Fibroblast of peridontal ligament (primary cell): ENCODE data around the gene ALDH1A3.

Source experiments
- DNase-seq: peaks from one replicate; pipeline ENCODE4 v3.0.0-alpha.2; 2010; ENCODE audit errors: extremely low read depth

Gene ALDH1A3

DNA sequence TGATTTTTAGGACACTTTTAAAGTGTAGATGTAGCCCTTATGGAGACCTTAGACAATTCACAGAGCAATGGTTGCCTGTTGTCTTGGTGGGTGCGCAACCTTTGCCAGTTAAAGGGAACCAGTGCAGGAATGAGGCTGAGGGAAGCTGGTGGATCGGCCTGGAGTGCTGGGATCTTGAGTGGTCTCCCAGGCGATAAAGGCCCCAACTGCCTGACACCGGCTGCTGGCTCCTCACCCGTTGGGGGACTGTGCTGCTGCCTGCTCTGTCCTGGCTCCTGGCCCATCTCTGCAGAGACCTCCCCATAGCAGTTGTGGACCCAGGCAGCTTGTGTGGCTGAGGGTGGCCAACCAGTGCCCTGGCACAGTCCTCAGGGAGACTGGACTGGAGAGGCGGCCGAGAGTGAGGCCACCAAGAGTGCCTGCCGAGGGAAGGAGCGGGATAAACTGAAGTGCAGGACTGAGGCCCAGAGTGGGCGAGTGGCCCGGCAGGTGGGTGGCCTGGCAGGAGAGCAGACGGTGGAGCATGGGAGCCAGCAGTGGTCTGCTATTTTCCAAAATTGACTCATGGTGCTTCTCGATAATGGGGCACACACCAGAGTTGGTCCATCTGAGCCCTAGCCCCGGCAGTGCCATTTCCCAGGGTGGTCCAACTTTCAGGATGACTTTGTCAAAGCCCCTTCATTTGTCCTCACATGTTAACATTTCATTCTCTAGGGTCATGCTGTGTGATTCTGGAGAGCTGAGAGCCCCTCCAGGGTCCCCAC lies 2.1 kb downstream of the ALDH1A3 start:
- no peak for DNase-seq

DNA sequence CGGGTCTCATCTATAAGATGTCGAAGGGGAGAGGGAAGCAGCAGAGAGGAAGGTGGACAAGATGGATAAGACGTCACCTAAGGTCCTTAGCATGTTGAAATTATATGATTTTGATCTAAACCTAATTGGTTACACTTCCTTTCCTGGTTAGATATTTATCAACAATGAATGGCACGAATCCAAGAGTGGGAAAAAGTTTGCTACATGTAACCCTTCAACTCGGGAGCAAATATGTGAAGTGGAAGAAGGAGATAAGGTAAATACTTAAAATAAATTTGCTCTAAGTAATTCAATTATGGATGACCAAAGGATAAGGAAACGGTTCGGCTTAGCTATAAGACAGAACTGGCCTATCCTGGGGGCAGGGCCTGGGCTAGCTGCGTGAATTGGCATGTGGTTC lies 5.5 kb downstream of the ALDH1A3 start:
- DNase-seq: no peak

DNA sequence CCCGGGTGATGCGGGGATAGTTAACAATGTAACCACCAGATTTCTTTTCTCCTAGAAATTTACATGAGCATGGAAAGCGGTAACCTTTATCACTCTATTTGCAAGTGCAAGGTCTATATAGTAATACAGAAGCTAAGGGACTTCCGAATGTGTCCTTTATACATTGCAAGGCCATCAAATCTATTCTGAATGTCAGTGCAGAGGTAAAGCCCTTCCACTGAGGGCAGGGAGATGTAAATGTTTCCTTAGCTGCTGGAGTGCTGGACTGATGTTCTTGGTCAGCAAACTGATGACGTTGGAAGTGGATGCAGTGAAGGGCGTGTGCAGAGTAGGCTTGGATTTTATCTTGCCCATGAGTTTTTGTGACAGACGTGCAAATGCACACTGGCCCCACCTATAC lies 6.2 kb downstream of the ALDH1A3 start:
- DNase-seq: no peak

DNA sequence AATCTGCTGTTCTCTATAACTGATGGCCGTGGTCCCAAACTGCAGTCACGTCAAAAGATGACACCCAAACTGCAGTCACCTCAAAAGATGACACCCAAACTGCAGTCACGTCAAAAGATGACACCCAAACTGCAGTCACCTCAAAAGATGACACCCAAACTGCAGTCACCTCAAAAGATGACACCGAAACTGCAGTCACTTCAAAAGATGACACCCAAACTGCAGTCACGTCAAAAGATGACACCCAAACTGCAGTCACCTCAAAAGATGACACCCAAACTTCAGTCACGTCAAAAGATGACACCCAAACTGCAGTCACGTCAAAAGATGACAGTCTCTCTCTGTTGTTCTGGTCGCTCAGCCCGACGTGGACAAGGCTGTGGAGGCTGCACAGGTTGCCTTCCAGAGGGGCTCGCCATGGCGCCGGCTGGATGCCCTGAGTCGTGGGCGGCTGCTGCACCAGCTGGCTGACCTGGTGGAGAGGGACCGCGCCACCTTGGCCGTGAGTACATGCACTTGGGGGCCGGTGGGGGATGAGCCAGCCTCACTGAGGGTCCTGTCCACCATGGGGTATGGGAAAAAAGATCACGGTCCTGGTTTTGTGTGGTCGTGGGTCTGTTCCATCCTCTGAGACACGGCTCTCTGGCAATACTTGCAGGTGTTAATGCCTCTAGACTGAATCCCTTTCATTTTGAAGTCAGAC lies 7.7 kb downstream of the ALDH1A3 start:
- no peak for DNase-seq

DNA sequence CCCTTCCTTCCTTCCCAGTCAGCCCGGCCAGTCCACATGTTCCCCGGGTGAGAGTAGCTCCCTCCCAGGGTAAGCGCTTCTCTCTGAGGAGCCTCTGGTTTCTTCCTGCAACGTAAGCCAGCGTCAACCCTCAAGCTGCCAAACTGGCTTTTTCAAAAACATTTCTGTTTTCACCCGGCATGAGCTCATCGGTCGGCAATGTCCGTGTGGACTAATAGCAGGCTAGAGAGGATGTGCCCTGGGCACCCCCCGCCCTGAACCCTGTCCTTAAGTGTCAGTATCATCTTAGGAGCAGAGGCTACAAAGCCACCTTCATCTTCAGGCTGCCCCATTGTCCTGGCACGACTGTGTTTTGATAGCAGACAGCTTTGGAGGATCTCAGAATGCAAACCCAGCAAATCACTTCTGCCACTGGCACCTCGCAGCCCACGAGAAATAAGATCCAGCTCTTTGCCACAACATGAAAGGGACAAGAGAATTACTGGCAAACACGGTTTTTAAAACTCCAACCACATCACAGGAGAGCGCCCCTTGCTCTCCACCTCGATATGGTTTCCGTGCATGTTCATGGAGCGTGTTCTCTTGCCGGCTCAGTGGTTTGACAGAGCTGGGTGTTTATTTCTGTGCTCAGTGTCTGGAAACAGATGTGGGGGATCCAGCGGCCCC lies 9.9 kb downstream of the ALDH1A3 start:
- DNase-seq: peak; percentile 92

DNA sequence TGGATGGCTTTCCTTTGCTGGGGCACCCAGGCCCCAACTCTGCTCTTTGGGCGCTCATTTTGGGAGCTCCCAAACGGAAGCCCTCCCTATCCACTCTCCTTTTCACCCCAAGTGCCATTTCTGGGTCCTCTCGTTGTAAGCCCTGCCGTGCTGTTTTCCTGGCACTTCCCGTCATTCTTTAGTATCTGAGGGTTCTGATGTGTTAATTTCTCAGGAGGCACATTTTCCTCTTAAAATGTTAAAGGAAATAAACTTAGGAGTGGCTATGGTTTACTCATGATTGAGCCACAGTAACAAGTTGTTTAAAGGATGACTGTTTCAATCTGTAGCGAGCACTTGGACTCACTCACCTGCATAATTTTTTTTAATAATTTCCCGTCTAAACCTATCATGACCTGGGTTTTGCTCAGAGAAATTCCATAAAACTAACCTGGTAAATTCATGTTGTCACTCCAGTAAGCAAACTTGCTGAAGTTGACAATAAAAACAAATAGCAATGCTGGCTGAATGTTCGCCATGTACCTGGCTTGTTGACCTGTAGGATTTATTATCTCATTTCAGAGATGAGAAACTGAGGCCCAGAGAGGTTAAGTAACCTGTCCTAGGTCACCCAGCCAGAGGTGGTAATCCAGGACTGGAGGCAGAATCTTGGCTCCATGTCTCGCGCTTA lies 10.6 kb downstream of the ALDH1A3 start:
- DNase-seq: no peak

DNA sequence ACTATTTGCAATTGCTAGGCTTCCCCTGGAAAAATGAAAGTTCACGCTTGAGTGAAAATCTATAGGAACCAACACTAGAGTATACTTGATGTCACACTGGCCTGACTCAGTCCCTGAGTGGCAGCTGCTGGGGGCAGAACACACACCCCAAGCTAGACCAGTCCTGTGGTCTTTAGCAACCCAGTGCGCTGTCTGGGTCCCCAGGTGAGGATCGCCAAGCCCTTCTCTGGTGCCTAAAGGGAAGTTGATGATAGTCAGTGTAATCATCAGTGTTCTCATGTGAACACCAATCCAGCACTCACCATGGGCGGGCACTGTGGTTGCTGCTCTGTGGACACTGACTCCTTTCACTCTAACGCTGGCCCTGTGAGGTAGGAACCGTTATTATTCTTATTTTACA lies 11.2 kb downstream of the ALDH1A3 start:
- DNase-seq: no peak

DNA sequence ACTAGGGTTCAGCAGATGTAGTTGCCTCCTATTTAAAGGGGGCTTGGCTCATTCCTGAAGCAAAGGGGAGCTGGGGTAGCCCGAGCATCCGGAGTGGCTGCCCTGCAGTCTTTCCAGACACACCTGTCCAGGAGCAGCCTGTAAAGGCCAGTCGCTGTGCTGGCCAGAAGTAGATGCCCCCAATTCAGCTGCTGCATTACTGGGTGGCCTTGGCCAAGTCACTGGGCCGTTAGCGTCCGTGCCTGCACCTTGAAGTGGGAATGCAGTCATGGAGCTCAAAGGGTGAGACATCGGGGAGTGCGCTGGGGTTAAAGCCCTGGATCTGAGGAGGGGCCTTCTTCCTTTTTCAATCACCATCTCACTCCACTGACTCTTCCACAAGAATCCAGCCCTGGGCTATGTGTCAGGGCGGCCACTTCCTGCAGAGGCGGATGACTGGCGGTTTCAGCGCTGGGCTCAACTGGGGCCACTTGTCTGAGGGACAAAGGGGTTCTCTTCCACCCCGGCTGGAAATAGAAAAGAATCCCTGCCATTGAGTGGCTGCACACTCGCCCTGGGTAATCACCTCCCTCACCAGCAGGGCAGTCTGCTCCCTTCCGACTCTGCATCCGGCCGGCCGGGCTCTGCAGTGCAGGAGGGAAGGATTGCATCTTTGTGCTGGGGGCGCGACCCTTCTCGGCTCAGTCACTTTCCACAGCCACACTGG lies 11.8 kb downstream of the ALDH1A3 start:
- DNase-seq: no peak

DNA sequence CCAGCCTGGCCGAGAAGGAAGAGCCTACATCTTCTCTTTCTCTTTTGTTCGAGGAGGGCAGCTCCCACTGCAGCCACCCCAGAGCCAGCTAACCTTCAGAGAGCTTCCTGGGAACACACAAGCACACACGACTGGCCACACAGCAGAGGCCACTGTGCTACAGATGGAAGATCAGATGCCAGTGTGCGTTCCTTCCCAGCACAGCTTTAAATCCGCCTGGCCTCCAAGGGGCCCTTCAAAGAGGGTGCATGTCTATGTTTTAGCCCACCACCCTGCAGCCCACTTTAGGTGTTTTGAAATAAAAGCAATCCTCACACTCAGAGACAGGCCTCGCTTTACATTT lies 12.4 kb downstream of the ALDH1A3 start:
- DNase-seq: no peak

DNA sequence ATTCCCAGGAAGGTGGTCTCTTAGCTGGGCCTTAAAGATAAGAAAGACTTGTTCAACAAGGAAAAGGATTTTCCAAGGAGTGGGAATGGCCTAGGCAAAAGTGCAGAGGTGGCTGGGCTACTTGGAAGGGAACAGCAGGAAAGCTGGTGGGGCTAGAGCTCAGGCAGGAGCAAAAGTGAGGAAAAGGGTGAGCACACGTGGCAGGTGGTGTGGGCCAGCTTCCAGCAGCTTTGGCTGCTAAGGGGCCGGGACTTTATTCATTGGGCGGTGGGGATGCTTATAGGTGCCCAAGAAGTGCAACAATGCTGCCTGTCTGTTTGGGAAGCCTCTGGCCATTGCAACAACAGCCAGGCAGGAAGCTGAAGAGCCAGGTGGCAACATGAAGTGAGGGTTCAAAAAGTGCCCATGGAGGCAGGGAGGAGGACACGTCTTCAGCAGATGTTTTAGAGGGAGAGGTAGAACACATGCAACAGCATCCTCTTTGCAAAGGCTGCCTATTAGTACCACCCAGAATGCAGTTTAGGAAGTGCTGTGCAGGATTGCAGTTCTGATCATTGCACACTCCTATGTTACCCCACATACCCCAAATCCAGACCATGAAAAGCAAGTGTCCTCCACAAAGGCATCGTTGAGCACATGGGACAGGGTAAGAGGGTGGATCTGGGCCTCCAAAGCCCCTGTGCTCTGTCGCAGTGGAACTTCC lies 13.8 kb downstream of the ALDH1A3 start:
- DNase-seq: no peak

DNA sequence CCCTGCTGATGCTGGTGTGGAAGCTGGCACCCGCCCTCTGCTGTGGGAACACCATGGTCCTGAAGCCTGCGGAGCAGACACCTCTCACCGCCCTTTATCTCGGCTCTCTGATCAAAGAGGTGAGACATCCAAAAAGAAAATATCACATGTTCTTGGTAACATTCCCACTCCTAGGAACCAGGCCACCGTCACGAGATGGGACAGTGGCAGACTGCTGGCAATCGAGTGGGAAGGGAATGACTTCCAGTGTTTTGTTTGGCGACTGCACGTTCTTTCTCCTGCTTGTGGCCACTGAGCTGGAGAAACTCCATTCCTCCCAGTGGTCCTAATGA lies 14.3 kb downstream of the ALDH1A3 start:
- DNase-seq: no peak

DNA sequence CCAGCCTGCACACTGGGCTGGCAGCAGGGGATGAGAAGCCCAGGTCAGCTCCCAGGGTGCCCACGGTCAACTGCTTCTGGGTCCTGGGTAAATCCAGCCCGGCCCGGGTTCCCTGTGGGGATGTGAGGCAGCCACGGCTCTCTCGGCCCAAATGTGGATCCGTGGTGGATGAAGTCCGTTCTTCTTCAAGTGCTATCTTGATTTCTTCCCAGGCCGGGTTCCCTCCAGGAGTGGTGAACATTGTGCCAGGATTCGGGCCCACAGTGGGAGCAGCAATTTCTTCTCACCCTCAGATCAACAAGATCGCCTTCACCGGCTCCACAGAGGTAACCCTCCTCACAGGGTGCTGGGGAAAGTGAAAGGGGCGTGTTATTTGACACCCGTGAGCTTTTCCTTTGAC lies 16.1 kb downstream of the ALDH1A3 start:
- DNase-seq: no peak

DNA sequence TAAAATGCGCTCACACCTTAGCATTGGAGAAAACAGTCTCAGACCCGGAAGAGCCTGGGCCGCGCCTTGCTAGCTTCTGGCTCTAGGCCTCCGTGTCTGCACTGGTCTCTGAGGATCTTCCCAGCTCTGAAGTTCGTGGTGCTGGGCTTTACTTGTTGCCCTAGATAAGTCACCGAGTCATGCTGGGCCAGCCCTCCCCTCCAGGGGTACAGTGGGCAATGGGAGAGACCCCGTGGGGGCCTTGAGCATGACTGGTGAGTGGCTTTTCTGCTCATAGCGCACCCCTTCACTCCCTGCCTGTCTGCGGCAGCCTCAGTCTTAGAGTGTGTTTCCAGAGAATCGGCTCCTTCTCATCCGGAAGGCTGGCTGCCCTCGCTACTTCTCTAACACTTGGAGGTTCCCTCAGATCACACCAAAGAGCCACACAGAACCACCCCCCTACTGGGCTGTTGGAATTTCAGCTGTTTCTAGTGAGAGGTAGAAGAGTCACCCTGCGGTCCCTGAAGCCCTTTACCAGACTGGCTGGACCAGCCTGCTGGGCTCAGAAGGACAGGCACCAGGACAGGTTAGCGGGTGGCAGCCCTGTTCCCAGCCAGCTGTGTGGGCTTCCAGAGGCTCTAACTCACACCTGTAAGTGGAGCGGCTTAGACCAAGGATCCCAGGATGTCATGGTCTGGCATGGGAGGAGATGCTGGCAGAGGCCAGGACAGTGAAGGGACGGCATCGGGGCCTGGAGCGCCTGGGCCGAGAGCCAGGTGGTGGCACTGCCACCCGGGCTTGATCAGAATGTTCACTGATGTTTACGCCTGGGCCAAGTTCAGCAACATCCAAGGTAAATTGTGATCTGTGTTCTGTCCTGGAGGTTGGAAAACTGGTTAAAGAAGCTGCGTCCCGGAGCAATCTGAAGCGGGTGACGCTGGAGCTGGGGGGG lies 17.9 kb downstream of the ALDH1A3 start:
- no peak for DNase-seq

DNA sequence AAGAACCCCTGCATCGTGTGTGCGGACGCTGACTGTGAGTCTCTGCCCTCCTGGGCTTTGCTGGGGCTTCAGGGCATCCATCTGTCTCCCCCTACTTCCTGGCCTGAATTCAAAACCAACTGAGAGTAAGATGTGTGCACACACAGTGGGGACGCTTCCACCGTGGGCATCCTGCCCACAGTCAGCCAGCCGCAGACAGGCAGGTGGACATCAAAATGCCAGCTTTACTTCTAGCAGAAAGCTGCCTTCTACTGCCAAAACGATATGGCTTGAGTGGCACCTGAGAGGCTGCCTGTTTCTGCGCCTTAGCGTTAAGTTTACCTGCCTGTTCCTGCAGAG lies 18.5 kb downstream of the ALDH1A3 start:
- DNase-seq: no peak

DNA sequence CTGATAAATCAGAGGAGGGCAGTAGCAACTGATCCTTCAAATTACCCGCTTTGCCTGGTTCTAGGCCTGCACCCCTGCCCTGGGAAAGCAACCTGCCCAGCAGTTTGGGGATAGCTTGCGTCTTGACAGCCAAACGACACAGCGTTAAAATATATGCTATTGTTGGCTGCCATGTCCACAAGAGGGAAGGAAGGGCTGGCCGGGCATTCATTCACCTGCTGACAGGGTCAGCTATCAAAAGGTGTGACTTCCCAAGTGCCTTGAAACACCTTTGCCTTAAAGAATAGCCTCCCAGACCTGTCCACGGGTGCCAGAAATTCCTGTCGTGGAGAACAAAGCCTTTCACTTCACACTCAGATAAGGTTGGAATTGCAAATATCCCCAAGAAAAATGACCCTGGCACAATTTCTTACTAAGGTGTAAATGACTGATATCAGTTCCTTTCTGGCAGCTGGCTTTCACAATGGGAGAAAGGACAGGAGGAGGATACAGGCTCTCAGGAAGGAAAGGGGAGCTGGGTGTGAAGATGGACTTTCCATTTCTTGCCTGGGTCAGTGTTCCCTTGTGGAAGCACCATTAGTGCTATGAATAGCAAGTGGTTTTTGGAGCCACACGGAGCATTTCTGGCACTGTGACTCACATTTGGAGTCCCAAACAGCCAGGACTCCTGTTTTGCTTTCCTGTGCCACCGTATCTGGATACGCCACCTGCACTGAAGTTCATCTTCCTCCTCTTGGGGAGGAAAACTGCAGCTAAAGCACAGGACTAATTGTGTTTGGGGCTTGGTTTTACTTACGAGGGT lies 19.2 kb downstream of the ALDH1A3 start:
- DNase-seq: no peak

DNA sequence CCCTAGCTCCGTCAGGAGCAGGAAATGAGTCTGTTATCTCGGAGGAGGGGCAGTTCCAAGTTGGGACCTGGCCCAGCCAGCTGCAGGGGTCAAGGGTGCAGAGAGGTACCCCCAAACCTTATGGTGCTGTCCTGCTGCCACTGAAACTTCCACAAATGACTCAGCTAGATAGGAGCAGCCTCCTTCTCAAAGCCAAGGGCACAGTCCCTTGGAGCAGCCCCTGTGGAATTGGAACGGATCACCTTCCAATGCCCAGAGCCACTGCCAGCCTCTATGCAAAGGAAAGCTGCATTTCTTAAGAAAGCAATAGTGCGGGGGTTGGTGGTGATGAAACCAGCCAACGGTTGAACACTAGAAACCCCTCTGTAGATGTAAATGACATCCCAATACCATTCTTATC lies 20.0 kb downstream of the ALDH1A3 start:
- no peak for DNase-seq

DNA sequence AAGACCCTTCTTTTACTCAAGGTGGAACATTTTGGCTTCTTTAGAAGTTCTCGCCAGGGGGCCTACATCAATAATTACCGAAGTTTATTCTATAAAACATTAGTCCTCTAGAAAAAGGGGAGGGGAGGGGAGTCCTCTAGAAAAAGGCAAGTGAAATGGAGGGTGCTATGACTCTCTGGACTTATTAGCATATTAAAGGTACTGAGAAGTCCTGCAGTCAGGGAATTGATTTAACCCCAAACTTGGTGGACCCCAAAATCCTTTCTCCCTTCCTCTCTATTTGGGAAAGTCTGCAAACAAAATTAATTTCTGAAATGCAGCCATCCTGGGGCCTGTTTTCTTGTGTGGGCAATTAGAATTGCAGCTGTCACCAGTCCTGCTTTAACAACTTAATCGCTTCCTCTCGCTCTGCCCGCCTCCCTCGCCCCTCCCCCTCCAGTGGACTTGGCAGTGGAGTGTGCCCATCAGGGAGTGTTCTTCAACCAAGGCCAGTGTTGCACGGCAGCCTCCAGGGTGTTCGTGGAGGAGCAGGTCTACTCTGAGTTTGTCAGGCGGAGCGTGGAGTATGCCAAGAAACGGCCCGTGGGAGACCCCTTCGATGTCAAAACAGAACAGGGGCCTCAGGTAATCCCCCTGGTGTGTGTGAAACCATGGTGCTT lies 20.6 kb downstream of the ALDH1A3 start:
- DNase-seq: no peak

DNA sequence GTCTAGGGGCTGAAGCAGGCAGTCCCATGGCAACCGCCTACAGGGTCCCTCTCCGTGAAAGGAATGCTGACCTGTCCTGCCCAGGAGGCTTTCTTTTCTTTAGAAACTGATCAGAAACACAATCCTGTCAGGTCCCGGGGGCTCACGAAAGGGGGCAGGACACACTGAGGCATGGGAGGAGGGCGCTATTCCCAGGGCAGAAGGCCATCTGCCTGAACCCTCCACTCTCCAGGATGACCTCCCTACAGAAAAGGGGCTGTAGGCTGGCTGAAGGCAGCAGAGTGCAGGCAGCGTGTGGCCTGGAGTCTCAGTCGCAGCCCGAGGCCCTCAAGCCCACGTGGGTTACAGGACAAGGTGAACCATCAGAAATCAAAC lies 21.2 kb downstream of the ALDH1A3 start:
- DNase-seq: no peak

DNA sequence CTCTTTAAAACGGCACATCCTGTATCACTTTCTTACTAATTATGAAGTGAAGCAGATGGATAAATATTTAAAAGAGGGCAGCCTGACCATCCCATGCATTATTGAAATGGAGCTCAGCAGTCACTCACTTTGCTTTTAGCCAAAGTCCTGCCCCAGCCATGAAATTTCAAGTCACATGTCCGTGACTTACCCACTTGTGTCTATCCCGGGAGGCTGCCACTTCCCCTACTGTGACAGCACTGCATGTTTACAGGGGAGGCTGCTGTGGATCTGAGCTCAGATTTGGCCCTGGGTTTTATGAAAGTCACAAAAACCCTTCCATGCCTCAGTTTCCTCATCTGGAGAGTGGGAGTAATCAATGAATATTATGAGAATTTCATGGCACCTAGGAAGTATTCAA lies 21.7 kb downstream of the ALDH1A3 start:
- DNase-seq: no peak
